GM23338 (cell line): ENCODE data around the gene PTPRR. TPM values are rescaled to one million over a fixed set of nuclear protein-coding genes. Genes with fewer than 3 reads are reported as not detected.

Source experiments
- ETS1 ChIP-seq: IDR thresholded peaks from 2 replicates; pipeline ENCODE4 v1.6.1; 2016; ENCODE audit warnings: antibody characterized with exemption
- EZH2 ChIP-seq: fragments of 200-600 bp; sonication (generic); IDR thresholded peaks from one replicate; pipeline ENCODE4 v1.8.0; 2017; ENCODE audit warnings: antibody characterized with exemption, mild to moderate bottlenecking, low read depth; ENCODE audit not compliant: unreplicated experiment
- JUNB ChIP-seq: IDR thresholded peaks from one replicate; pipeline ENCODE4 v1.6.1; 2016; ENCODE audit warnings: antibody characterized with exemption; ENCODE audit not compliant: unreplicated experiment
- REST ChIP-seq: IDR thresholded peaks from one replicate; pipeline ENCODE4 v1.6.1; 2018; ENCODE audit warnings: antibody characterized with exemption; ENCODE audit not compliant: unreplicated experiment
- ZNF114 ChIP-seq: fragments of 250-450 bp; sonication (Bioruptor Pico); IDR thresholded peaks from 2 replicates; pipeline ENCODE4 v1.5.0; 2020; ENCODE audit warnings: mild to moderate bottlenecking, moderate library complexity
- ZNF331 ChIP-seq: fragments of 250-450 bp; sonication (Bioruptor Pico); IDR thresholded peaks from 2 replicates; pipeline ENCODE4 v1.5.0; 2020; ENCODE audit warnings: low read depth, mild to moderate bottlenecking, moderate library complexity
- ZNF462 ChIP-seq: fragments of 250-450 bp; sonication (Bioruptor Pico); IDR thresholded peaks from 2 replicates; pipeline ENCODE4 v1.5.0; 2020; ENCODE audit warnings: mild to moderate bottlenecking, moderate library complexity
- polyA plus RNA-seq: library from polyadenylated mRNA; unstranded; fragments of >200 nt; fragmentation: Nextera tagmentation; extraction: Ambion mirVana; gene quantifications from 2 replicates; pipeline ENCODE4 v1.2.1, GENCODE V29; 2016
- total RNA-seq: library from RNA; depleted of rRNA; stranded (reverse); fragments of >200 nt; shearing (Covaris generic); gene quantifications from 2 replicates; pipeline ENCODE4 v1.2.3, GENCODE V29; 2014

Gene PTPRR
- total and polyA plus RNA-seq, 2 experiments from 2014 or later: 0.26 to 0.76 TPM

- TF ChIP-seq ZNF462 (CRISPR knock-in tag) (no peak), ZNF114 (CRISPR knock-in tag) (no peak), EZH2 (no peak), JUNB (no peak), ZNF331 (CRISPR knock-in tag) (no peak), ETS1 (no peak), REST (no peak)
These were observed 131.8 kb downstream of the PTPRR start (continued) for GRCh38 chr12:70788774-70789173.
